Osteoblast (primary cell): ENCODE data around the gene PKHD1. TPM values are rescaled to one million over a fixed set of nuclear protein-coding genes. Genes with fewer than 3 reads are reported as not detected.

Experiments
- DNase-seq: peaks from one replicate; pipeline ENCODE4 v3.0.0; 2011; ENCODE audit warnings: low spot score, mixed read lengths; ENCODE audit not compliant: insufficient read length; ENCODE audit errors: missing footprints
- H2AFZ ChIP-seq: 2 replicates; pipeline ENCODE4 v1.6.0; 2011; ENCODE audit warnings: mild to moderate bottlenecking, low read length
- H3K27ac ChIP-seq: 2 replicates; pipeline ENCODE4 v1.5.1; 2011; ENCODE audit warnings: mild to moderate bottlenecking, low read depth, low read length, moderate library complexity
- H3K27me3 ChIP-seq: 2 replicates; pipeline ENCODE4 v1.6.0; 2012; ENCODE audit warnings: mild to moderate bottlenecking, control low read depth, inconsistent platforms, low read length, moderate library complexity; ENCODE audit not compliant: insufficient read depth
- H3K36me3 ChIP-seq: 2 replicates; pipeline ENCODE4 v1.5.1; 2011; ENCODE audit warnings: mild to moderate bottlenecking, low read length, control low read depth, moderate library complexity; ENCODE audit not compliant: insufficient read depth
- H3K4me1 ChIP-seq: 2 replicates; pipeline ENCODE4 v1.5.1; 2011; ENCODE audit warnings: mild to moderate bottlenecking, low read length, control low read depth, moderate library complexity; ENCODE audit not compliant: insufficient read depth
- H3K4me2 ChIP-seq: 2 replicates; pipeline ENCODE4 v1.6.0; 2011; ENCODE audit warnings: mild to moderate bottlenecking, low read length; ENCODE audit not compliant: insufficient read depth
- H3K4me3 ChIP-seq: fragments of 200-600 bp; sonication (generic); 3 replicates; pipeline ENCODE4 v1.5.1; 2012; ENCODE audit warnings: mild to moderate bottlenecking, low read length, inconsistent platforms; ENCODE audit not compliant: insufficient read depth
- H3K79me2 ChIP-seq: 2 replicates; pipeline ENCODE4 v1.6.0; 2012; ENCODE audit warnings: mild to moderate bottlenecking, low read length, control low read depth, inconsistent platforms; ENCODE audit not compliant: insufficient read depth
- H3K9me3 ChIP-seq: 2 replicates; pipeline ENCODE4 v1.5.1; 2011; ENCODE audit warnings: low read depth, low read length, control low read depth
- H4K20me1 ChIP-seq: 2 replicates; pipeline ENCODE4 v1.6.0; 2012; ENCODE audit warnings: mild to moderate bottlenecking, low read length, control low read depth; ENCODE audit not compliant: insufficient read depth
- CTCF ChIP-seq: IDR thresholded peaks from 2 replicates; pipeline ENCODE4 v1.5.1; 2011; ENCODE audit warnings: mild to moderate bottlenecking, low read depth, low read length, moderate library complexity; ENCODE audit errors: extremely low read depth
- total RNA-seq: library from RNA; depleted of rRNA; stranded (reverse); fragments of >200 nt; gene quantifications from 2 replicates; pipeline ENCODE4 v1.2.3, GENCODE V29; 2012

PKHD1 gene
- total RNA-seq, 1 donor: not detected

- H2AFZ ChIP-seq: no peak overlapping the region
- DNase-seq: no peak
- H3K36me3 ChIP-seq: no peaks in the 10 kb centered on the region
- no peak overlapping the region for H3K4me3 ChIP-seq
- no peak overlapping the region for H3K4me2 ChIP-seq
- no peaks in the 10 kb centered on the region for H3K4me1 ChIP-seq
- no peak for TF ChIP-seq CTCF
- H3K9me3 ChIP-seq: no peaks in the 10 kb centered on the region
- H3K27ac ChIP-seq: no peak overlapping the region
- H4K20me1 ChIP-seq: no peaks in the 10 kb centered on the region
- no peaks in the 10 kb centered on the region for H3K27me3 ChIP-seq
- H3K79me2 ChIP-seq: no peaks in the 10 kb centered on the region
Measured at GRCh38 chr6:52077961-52078625, 9.3 kb downstream of the PKHD1 start.

- Histone ChIP-seq H3K79me2 (no peaks in the 10 kb centered on the region), H2AFZ (no peak overlapping the region), H3K4me3 (no peak overlapping the region), H3K27ac (no peak overlapping the region), H3K4me1 (no peaks in the 10 kb centered on the region), H3K27me3 (no peaks in the 10 kb centered on the region), H4K20me1 (no peaks in the 10 kb centered on the region), H3K9me3 (no peaks in the 10 kb centered on the region), H3K4me2 (no peak overlapping the region), H3K36me3 (no peaks in the 10 kb centered on the region)
- TF ChIP-seq CTCF: no peak
- no peak for DNase-seq
Measured at GRCh38 chr6:52077180-52077884, 10.1 kb downstream of the PKHD1 start.

- no peak overlapping the region for H3K4me2 ChIP-seq
- H3K4me1 ChIP-seq: no peaks in the 10 kb centered on the region
- H2AFZ ChIP-seq: no peak overlapping the region
- no peaks in the 10 kb centered on the region for H3K79me2 ChIP-seq
- H3K4me3 ChIP-seq: no peak overlapping the region
- H4K20me1 ChIP-seq: no peaks in the 10 kb centered on the region
- DNase-seq: no peak
- no peaks in the 10 kb centered on the region for H3K9me3 ChIP-seq
- no peak for TF ChIP-seq CTCF
- H3K27ac ChIP-seq: no peak overlapping the region
- no peaks in the 10 kb centered on the region for H3K36me3 ChIP-seq
- no peaks in the 10 kb centered on the region for H3K27me3 ChIP-seq
Measured at GRCh38 chr6:52076791-52077179, 10.6 kb downstream of the PKHD1 start.

GRCh38 chr6:52074716-52075115, 12.7 kb downstream of the PKHD1 start:
- Histone ChIP-seq H3K79me2 (no peaks in the 10 kb centered on the region), H3K36me3 (no peaks in the 10 kb centered on the region), H4K20me1 (no peaks in the 10 kb centered on the region), H3K4me3 (no peak overlapping the region), H3K9me3 (no peaks in the 10 kb centered on the region), H3K27ac (no peak overlapping the region), H3K4me1 (no peaks in the 10 kb centered on the region), H2AFZ (no peak overlapping the region), H3K27me3 (no peaks in the 10 kb centered on the region), H3K4me2 (no peak overlapping the region)
- no peak for TF ChIP-seq CTCF
- DNase-seq: no peak
